ENCODE data around the gene PDE10A. TPM values are rescaled to one million over a fixed set of nuclear protein-coding genes. Genes with fewer than 3 reads are reported as not detected.

The PDE10A gene
- total RNA-seq, 1 experiment from 2014 or later, result 0.31 TPM

- H3K23ac ChIP-seq (ENCODE audit: insufficient read length, low read depth, low read length), result no peak overlapping the region
- no peak overlapping the region for H4K8ac ChIP-seq (replicated peaks; ENCODE audit: insufficient read length, low read depth, low read length)
- H3K14ac ChIP-seq (ENCODE audit: insufficient read depth, low read length), result no peak overlapping the region
- Mint-ChIP-seq H3K27ac (no peak overlapping the region), H3K9me3 (no peaks in the 10 kb centered on the region), H3K36me3 (ENCODE audit: insufficient read depth in 1 of 3, low read depth in 3 of 3) (no peaks in the 10 kb centered on the region), H3K4me1 (peaks cover under 1 to 3% of the 10 kb centered on the region in 2 experiments; a peak in 1 of 4 replicates), H3K27me3 (ENCODE audit: low read depth) (peaks cover 5% of the 10 kb centered on the region), H3K4me3 (no peak overlapping the region)
- no peak overlapping the region for H3K4me2 ChIP-seq (ENCODE audit: insufficient read depth, insufficient read length, low read length)
- H2BK15ac ChIP-seq (ENCODE audit: low read depth, low read length), result no peak overlapping the region
- no peaks in the 10 kb centered on the region for H3K79me2 ChIP-seq (ENCODE audit: insufficient read depth, low read length)
- H2AK5ac ChIP-seq (ENCODE audit: insufficient read length, low read length), result no peak overlapping the region
- no peak overlapping the region for H3K4ac ChIP-seq (ENCODE audit: low read depth, low read length)
- no peak for DNase-seq
- no peaks in the 10 kb centered on the region for H3K4me1 ChIP-seq (ENCODE audit: insufficient read depth, low read length)
- H3K18ac ChIP-seq (ENCODE audit: insufficient read length, low read depth, low read length), result no peak overlapping the region
- no peak overlapping the region for H2BK20ac ChIP-seq (ENCODE audit: low read depth, low read length, poor library complexity, severe bottlenecking)
- H3K79me1 ChIP-seq (ENCODE audit: insufficient read depth, low read depth, low read length, poor library complexity, severe bottlenecking), result no peaks in the 10 kb centered on the region
- no peak overlapping the region for H4K5ac ChIP-seq (ENCODE audit: insufficient read length, low read depth, low read length)
- H3K27ac ChIP-seq (ENCODE audit: insufficient read length, low read depth, low read length), result no peak overlapping the region
- H3K9ac ChIP-seq (ENCODE audit: extremely low read depth, insufficient read length, low read length), result no peak overlapping the region
- 0 out of 2 replicates have a peak, but pooled peaks cover 2% of the 10 kb centered on the region for H3K27me3 ChIP-seq (ENCODE audit: insufficient read depth, low read length)
- no peak overlapping the region for H4K91ac ChIP-seq (ENCODE audit: insufficient read length, low read depth, low read length)
- H2BK5ac ChIP-seq (ENCODE audit: insufficient read length, low read length), result no peak overlapping the region
- no peak overlapping the region for H3T11ph ChIP-seq (ENCODE audit: low read length)
- H3K56ac ChIP-seq (ENCODE audit: insufficient read length, low read depth, low read length), result no peak overlapping the region
- H3K23me2 ChIP-seq (ENCODE audit: insufficient read length, low read depth, low read length, poor library complexity, severe bottlenecking), result no peaks in the 10 kb centered on the region
- no peaks in the 10 kb centered on the region for H3K9me3 ChIP-seq (ENCODE audit: control insufficient read depth, low read depth, low read length)
- TF ChIP-seq, protein P1, sequence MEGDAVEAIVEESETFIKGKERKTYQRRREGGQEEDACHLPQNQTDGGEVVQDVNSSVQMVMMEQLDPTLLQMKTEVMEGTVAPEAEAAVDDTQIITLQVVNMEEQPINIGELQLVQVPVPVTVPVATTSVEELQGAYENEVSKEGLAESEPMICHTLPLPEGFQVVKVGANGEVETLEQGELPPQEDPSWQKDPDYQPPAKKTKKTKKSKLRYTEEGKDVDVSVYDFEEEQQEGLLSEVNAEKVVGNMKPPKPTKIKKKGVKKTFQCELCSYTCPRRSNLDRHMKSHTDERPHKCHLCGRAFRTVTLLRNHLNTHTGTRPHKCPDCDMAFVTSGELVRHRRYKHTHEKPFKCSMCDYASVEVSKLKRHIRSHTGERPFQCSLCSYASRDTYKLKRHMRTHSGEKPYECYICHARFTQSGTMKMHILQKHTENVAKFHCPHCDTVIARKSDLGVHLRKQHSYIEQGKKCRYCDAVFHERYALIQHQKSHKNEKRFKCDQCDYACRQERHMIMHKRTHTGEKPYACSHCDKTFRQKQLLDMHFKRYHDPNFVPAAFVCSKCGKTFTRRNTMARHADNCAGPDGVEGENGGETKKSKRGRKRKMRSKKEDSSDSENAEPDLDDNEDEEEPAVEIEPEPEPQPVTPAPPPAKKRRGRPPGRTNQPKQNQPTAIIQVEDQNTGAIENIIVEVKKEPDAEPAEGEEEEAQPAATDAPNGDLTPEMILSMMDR (conservative IDR thresholded peaks at IDR 0.05), result no peak
- no peak overlapping the region for H2BK120ac ChIP-seq (ENCODE audit: low read depth, low read length, poor library complexity, severe bottlenecking)
- H2AFZ ChIP-seq (ENCODE audit: low read length), result no peak overlapping the region
- no peak overlapping the region for H2BK12ac ChIP-seq (ENCODE audit: insufficient read length, low read depth, low read length)
- H4K20me1 ChIP-seq (ENCODE audit: control insufficient read depth, insufficient read depth, insufficient read length), result no peaks in the 10 kb centered on the region
- no CpG with 5 or more reads among the region's 27 CpGs for WGBS (ENCODE audit: extremely low coverage, insufficient read length, low lambda C conversion rate)
These were observed 23.7 kb upstream of the PDE10A start for GRCh38 chr6:165686596-165687365.

Data from H9 (cell line).